ENCODE data around the gene LANCL1. TPM values are rescaled to one million over a fixed set of nuclear protein-coding genes. Genes with fewer than 3 reads are reported as not detected.

LANCL1 gene
- 10 to 100 TPM in 2 of 4 donors, 1 to 10 TPM in 2; 8.6 to 41.3 (median 15.2) TPM for polyA plus RNA-seq
- long read RNA-seq, donor 1 = 0 reads
- long read RNA-seq, donor 2, partial matches to known transcripts = 95 of 114 reads
- long read RNA-seq, donor 2, other reads (novel, unspliced or antisense) = 18 of 114 reads
- long read RNA-seq, donor 3 = 0 reads
- long read RNA-seq, donor 4, full-length matches to known transcripts = 1 of 1 reads
- long read RNA-seq, donor 4, partial matches to known transcripts = 0 of 1 reads
- long read RNA-seq, donor 4, other reads (novel, unspliced or antisense) = 0 of 1 reads
- long read RNA-seq, donor 5 = 0 reads
- long read RNA-seq, donor 6, full-length matches to known transcripts = 6 of 6 reads
- long read RNA-seq, donor 6, partial matches to known transcripts = 0 of 6 reads
- long read RNA-seq, donor 6, other reads (novel, unspliced or antisense) = 0 of 6 reads
- long read RNA-seq, donor 7 = 0 reads
- long read RNA-seq, donor 8 = 0 reads
- long read RNA-seq, donor 9, full-length matches to known transcripts = 4 of 4 reads
- long read RNA-seq, donor 9, partial matches to known transcripts = 0 of 4 reads
- long read RNA-seq, donor 9, other reads (novel, unspliced or antisense) = 0 of 4 reads
- long read RNA-seq, donor 10, full-length matches to known transcripts = 14 of 14 reads
- long read RNA-seq, donor 10, partial matches to known transcripts = 0 of 14 reads
- long read RNA-seq, donor 10, other reads (novel, unspliced or antisense) = 0 of 14 reads

- H3K27ac ChIP-seq (ENCODE audit: low read depth in 1 of 3, low read length in 2 of 3) = peak within 1 kb of the TSS; percentile 60 to 96 (median 60)
- peak within 1 kb of the TSS; percentile 65 to 85 (median 72) for H3K4me3 ChIP-seq (ENCODE audit: low read depth in 1 of 3, low read length in 3 of 3)
- no peak for FAIRE-seq
Observed at GRCh38 chr2:210476194-210477128, at the start of gene LANCL1. Gene LANCL1, minus strand, starts transcription at chr2:210476759. Its CDS starts 363 bp downstream, at chr2:210476396.

GRCh38 chr2:210524533-210524932, 48.0 kb upstream of the LANCL1 start:
- Histone ChIP-seq H3K9me3 (ENCODE audit: control insufficient read depth in 2 of 2, insufficient read depth in 1 of 2, low read depth in 1 of 2, low read length in 1 of 2) (no peaks in the 10 kb centered on the region), H3K27me3 (ENCODE audit: control insufficient read depth in 3 of 3, insufficient read depth in 3 of 3, low read length in 3 of 3) (no peaks in the 10 kb centered on the region), H3K4me1 (ENCODE audit: control insufficient read depth in 3 of 3, insufficient read depth in 2 of 3, low read depth in 1 of 3, low read length in 2 of 3) (peaks cover 0 to 7% (median 0%) of the 10 kb centered on the region in 3 donors), H3K36me3 (ENCODE audit: control insufficient read depth in 3 of 3, insufficient read depth in 2 of 3, low read depth in 1 of 3, low read length in 3 of 3) (no peaks in the 10 kb centered on the region), H3K27ac (ENCODE audit: low read depth in 1 of 3, low read length in 2 of 3) (no peak overlapping the region), H3K4me3 (ENCODE audit: low read depth in 1 of 3, low read length in 3 of 3) (no peak overlapping the region)
- FAIRE-seq (no peak), DNase-seq (no peak)

More at GRCh38 chr2:210476194-210477128, at the start of gene LANCL1:
- WGBS, 3 donors = 1% methylated on average over 48 to 49 of the region's 49 CpGs
- DNase-seq = peak; percentile 90 to 91
- no peaks in the 10 kb centered on the region for H3K27me3 ChIP-seq (ENCODE audit: control insufficient read depth in 3 of 3, insufficient read depth in 3 of 3, low read length in 3 of 3)
- H3K4me1 ChIP-seq (ENCODE audit: control insufficient read depth in 3 of 3, insufficient read depth in 2 of 3, low read depth in 1 of 3, low read length in 2 of 3) = no peaks in the 10 kb centered on the region
- H3K36me3 ChIP-seq (ENCODE audit: control insufficient read depth in 3 of 3, insufficient read depth in 2 of 3, low read depth in 1 of 3, low read length in 3 of 3) = peaks cover 0 to 7% (median 3%) of the 10 kb centered on the region in 3 donors
- H3K9me3 ChIP-seq (ENCODE audit: control insufficient read depth in 2 of 2, insufficient read depth in 1 of 2, low read depth in 1 of 2, low read length in 1 of 2) = no peaks in the 10 kb centered on the region

- Histone ChIP-seq H3K9me3 (ENCODE audit: control insufficient read depth in 2 of 2, insufficient read depth in 1 of 2, low read depth in 1 of 2, low read length in 1 of 2) (no peaks in the 10 kb centered on the region), H3K4me3 (ENCODE audit: low read depth in 1 of 3, low read length in 3 of 3) (no peak overlapping the region), H3K27ac (ENCODE audit: low read depth in 1 of 3, low read length in 2 of 3) (no peak overlapping the region), H3K4me1 (ENCODE audit: control insufficient read depth in 3 of 3, insufficient read depth in 2 of 3, low read depth in 1 of 3, low read length in 2 of 3) (peaks cover 0 to 9% (median 0%) of the 10 kb centered on the region in 3 donors), H3K27me3 (ENCODE audit: control insufficient read depth in 3 of 3, insufficient read depth in 3 of 3, low read length in 3 of 3) (no peaks in the 10 kb centered on the region), H3K36me3 (ENCODE audit: control insufficient read depth in 3 of 3, insufficient read depth in 2 of 3, low read depth in 1 of 3, low read length in 3 of 3) (no peaks in the 10 kb centered on the region)
- no peak for DNase-seq
- WGBS, 3 donors = 77 to 89% (median 82%) methylated on average over 4 of the region's 4 CpGs
- FAIRE-seq = no peak
Observed at GRCh38 chr2:210523650-210524289, 47.2 kb upstream of the LANCL1 start.

GRCh38 chr2:210522399-210522798, 45.8 kb upstream of the LANCL1 start:
- Histone ChIP-seq H3K4me1 (ENCODE audit: control insufficient read depth in 3 of 3, insufficient read depth in 2 of 3, low read depth in 1 of 3, low read length in 2 of 3) (peaks cover 0 to 11% (median 2%) of the 10 kb centered on the region in 3 donors), H3K36me3 (ENCODE audit: control insufficient read depth in 3 of 3, insufficient read depth in 2 of 3, low read depth in 1 of 3, low read length in 3 of 3) (no peaks in the 10 kb centered on the region), H3K4me3 (ENCODE audit: low read depth in 1 of 3, low read length in 3 of 3) (no peak overlapping the region), H3K27me3 (ENCODE audit: control insufficient read depth in 3 of 3, insufficient read depth in 3 of 3, low read length in 3 of 3) (no peaks in the 10 kb centered on the region), H3K9me3 (ENCODE audit: control insufficient read depth in 2 of 2, insufficient read depth in 1 of 2, low read depth in 1 of 2, low read length in 1 of 2) (no peaks in the 10 kb centered on the region), H3K27ac (ENCODE audit: low read depth in 1 of 3, low read length in 2 of 3) (no peak overlapping the region)
- DNase-seq (no peak), FAIRE-seq (peak; percentile 19)

GRCh38 chr2:210519594-210519993, 43.0 kb upstream of the LANCL1 start:
- Histone ChIP-seq H3K4me1 (ENCODE audit: control insufficient read depth in 3 of 3, insufficient read depth in 2 of 3, low read depth in 1 of 3, low read length in 2 of 3) (peaks cover 0 to 12% (median 2%) of the 10 kb centered on the region in 3 donors), H3K9me3 (ENCODE audit: control insufficient read depth in 2 of 2, insufficient read depth in 1 of 2, low read depth in 1 of 2, low read length in 1 of 2) (no peaks in the 10 kb centered on the region), H3K4me3 (ENCODE audit: low read depth in 1 of 3, low read length in 3 of 3) (no peak overlapping the region), H3K36me3 (ENCODE audit: control insufficient read depth in 3 of 3, insufficient read depth in 2 of 3, low read depth in 1 of 3, low read length in 3 of 3) (no peaks in the 10 kb centered on the region), H3K27me3 (ENCODE audit: control insufficient read depth in 3 of 3, insufficient read depth in 3 of 3, low read length in 3 of 3) (no peaks in the 10 kb centered on the region), H3K27ac (ENCODE audit: low read depth in 1 of 3, low read length in 2 of 3) (peak overlapping the region in 1 of 3 donors; percentile 1)
- FAIRE-seq = no peak
- 48 to 65% (median 60%) methylated on average over 5 of the region's 5 CpGs for WGBS, 3 donors
- DNase-seq = no peak

- DNase-seq (peak; percentile 87 to 94), FAIRE-seq (no peak)
- Histone ChIP-seq H3K4me3 (ENCODE audit: low read depth in 1 of 3, low read length in 3 of 3) (no peak overlapping the region), H3K4me1 (ENCODE audit: control insufficient read depth in 3 of 3, insufficient read depth in 2 of 3, low read depth in 1 of 3, low read length in 2 of 3) (peaks cover 0 to 17% (median 2%) of the 10 kb centered on the region in 3 donors), H3K9me3 (ENCODE audit: control insufficient read depth in 2 of 2, insufficient read depth in 1 of 2, low read depth in 1 of 2, low read length in 1 of 2) (no peaks in the 10 kb centered on the region), H3K36me3 (ENCODE audit: control insufficient read depth in 3 of 3, insufficient read depth in 2 of 3, low read depth in 1 of 3, low read length in 3 of 3) (no peaks in the 10 kb centered on the region), H3K27me3 (ENCODE audit: control insufficient read depth in 3 of 3, insufficient read depth in 3 of 3, low read length in 3 of 3) (no peaks in the 10 kb centered on the region), H3K27ac (ENCODE audit: low read depth in 1 of 3, low read length in 2 of 3) (peak overlapping the region in 1 of 3 donors; percentile 65)
- 13 to 61% (median 35%) methylated on average over 4 of the region's 4 CpGs for WGBS, 3 donors
Observed at GRCh38 chr2:210517264-210517663, 40.7 kb upstream of the LANCL1 start.

- Histone ChIP-seq H3K36me3 (ENCODE audit: control insufficient read depth in 3 of 3, insufficient read depth in 2 of 3, low read depth in 1 of 3, low read length in 3 of 3) (no peaks in the 10 kb centered on the region), H3K27ac (ENCODE audit: low read depth in 1 of 3, low read length in 2 of 3) (peak overlapping the region in 1 of 3 donors; percentile 65), H3K4me1 (ENCODE audit: control insufficient read depth in 3 of 3, insufficient read depth in 2 of 3, low read depth in 1 of 3, low read length in 2 of 3) (peaks cover 0 to 17% (median 2%) of the 10 kb centered on the region in 3 donors), H3K9me3 (ENCODE audit: control insufficient read depth in 2 of 2, insufficient read depth in 1 of 2, low read depth in 1 of 2, low read length in 1 of 2) (no peaks in the 10 kb centered on the region), H3K4me3 (ENCODE audit: low read depth in 1 of 3, low read length in 3 of 3) (no peak overlapping the region), H3K27me3 (ENCODE audit: control insufficient read depth in 3 of 3, insufficient read depth in 3 of 3, low read length in 3 of 3) (no peaks in the 10 kb centered on the region)
- WGBS, 3 donors = 33 to 59% (median 49%) methylated on average over 2 of the region's 2 CpGs
- DNase-seq (no peak), FAIRE-seq (no peak)
Observed at GRCh38 chr2:210515911-210516310, 39.4 kb upstream of the LANCL1 start.

Measured in small intestine (tissue), 16 donors.